Heart left ventricle (tissue), 13 donors: ENCODE results near the gene FAM156A.

Experiments used
- POLR2A ChIP-seq, 2 donors: fragments of 450-650 bp; IDR thresholded peaks; one replicate each; pipeline ENCODE4 v1.6.1; 2017; ENCODE audit warnings: antibody characterized with exemption in 2 of 2, mild to moderate bottlenecking in 2 of 2, moderate library complexity in 2 of 2
- TF ChIP-seq, protein P1 (sequence below), 12 donors: fragments of 200-600 bp; sonication (generic) in 4 of 12; IDR thresholded peaks; one replicate each; pipeline versions ENCODE4 v1.5.0 to v1.8.0; 2018 to 2022; ENCODE audit warnings: antibody characterized with exemption in 12 of 12, mild to moderate bottlenecking in 5 of 12
- donor health status: ischemic (EF 13 %, LVEDD 7.1; RV severe dilation, severe dysfunction).
- donor health status: DM: no; HTN: yes; CAD: no.
- donor health status: DM: no; HTN: no; CAD: no.
- donor health status: ischemic (EF 25% LVEDD 6.9; RV normal size, moderate dysfunction).
- donor health status: ischemic (EF 25% LVEDD 5.7; RV mildly dilated, moderate dysfunction).
- donor health status: ischemic (EF 35%, LVEDD 5.7; RV mildly dilated, moderate dysfunction).
- donor health status: nonischemic (EF 11% LVEDD 7.7; RV severe dilation, severe dysfunction).
- donor health status: DM: yes; HTN: yes; CAD: no.
- donor health status: PGD.
- donor health status: ischemic (EF 29% LVEDD 5.4; RV normal size, mild dysfunction).
- donor health status: nonischemic (EF 23%, LVEDD 6.1; RV moderate dilation, normal function).

DNA sequence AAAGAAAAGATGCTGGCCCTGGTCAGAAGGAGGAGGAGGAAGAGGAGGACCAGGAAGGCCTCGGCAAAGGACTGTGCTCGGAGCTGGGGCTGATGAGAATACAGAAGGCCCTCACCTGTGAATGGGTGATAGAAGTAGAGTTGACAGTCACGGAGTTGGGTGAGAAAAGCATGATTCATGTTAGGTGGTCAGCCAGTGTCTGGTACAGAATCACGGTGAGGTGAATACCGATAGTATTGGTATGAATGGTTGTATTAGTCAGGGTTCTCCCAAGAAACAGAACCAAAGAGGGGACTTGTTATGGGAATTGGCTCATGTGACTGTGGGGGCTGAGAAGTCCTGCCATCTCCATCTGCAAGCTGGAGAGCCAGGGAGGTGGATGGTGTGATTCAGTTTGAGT lies 32.5 kb upstream of the FAM156A start:
- TF ChIP-seq, protein P1, sequence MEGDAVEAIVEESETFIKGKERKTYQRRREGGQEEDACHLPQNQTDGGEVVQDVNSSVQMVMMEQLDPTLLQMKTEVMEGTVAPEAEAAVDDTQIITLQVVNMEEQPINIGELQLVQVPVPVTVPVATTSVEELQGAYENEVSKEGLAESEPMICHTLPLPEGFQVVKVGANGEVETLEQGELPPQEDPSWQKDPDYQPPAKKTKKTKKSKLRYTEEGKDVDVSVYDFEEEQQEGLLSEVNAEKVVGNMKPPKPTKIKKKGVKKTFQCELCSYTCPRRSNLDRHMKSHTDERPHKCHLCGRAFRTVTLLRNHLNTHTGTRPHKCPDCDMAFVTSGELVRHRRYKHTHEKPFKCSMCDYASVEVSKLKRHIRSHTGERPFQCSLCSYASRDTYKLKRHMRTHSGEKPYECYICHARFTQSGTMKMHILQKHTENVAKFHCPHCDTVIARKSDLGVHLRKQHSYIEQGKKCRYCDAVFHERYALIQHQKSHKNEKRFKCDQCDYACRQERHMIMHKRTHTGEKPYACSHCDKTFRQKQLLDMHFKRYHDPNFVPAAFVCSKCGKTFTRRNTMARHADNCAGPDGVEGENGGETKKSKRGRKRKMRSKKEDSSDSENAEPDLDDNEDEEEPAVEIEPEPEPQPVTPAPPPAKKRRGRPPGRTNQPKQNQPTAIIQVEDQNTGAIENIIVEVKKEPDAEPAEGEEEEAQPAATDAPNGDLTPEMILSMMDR (IDR thresholded peaks at IDR 0.05) = no peak
- TF ChIP-seq POLR2A (IDR thresholded peaks at IDR 0.05) = no peak
